HepG2 (cell line): Measurements from ENCODE around the gene PANX1. TPM values are rescaled to one million over a fixed set of nuclear protein-coding genes. Genes with fewer than 3 reads are reported as not detected.

Experiments
- ATAC-seq: fragments of 200-7000 bp; cut with Tn5 transposase; 3 replicates; pipeline ENCODE4 v1.9.1; 2020; ENCODE audit warnings: mild to moderate bottlenecking, moderate library complexity
- BruUV-seq: library from RNA; stranded (reverse); fragments of 400-500 nt; replicated peaks from 2 replicates; lab custom pipeline; 2021; lab: Mats Ljungman, UMichigan
- CTCF ChIA-PET: fragments of 300-600 bp; formaldehyde crosslinking; extraction: SDS; loops from one replicate; lab custom pipeline; 2021; ENCODE audit warnings: low total read pairs, inconsistent platforms, low intra/inter-chr PET ratio; lab: Yijun Ruan, JAX
- POLR2A ChIA-PET: fragments of 350-600 bp; sonication (Branson Sonifier 250); formaldehyde crosslinking; loops from one replicate; lab custom pipeline; 2020; ENCODE audit warnings: antibody characterized with exemption, inconsistent platforms; lab: Yijun Ruan, JAX
- DNase-seq: peaks from one replicate; pipeline ENCODE4 v3.0.0-alpha.2; 2015; ENCODE audit warnings: low spot score
- FAIRE-seq: peaks from 3 replicates; lab custom pipeline; 2011; peaks lifted over from hg19 to GRCh38; lab: Jason Lieb, UNC
- H2AFZ ChIP-seq: one replicate; pipeline ENCODE4 v1.6.1; 2011; ENCODE audit warnings: low read length, inconsistent platforms
- H3K27ac ChIP-seq: fragments of 300-600 bp; 3 replicates; pipeline ENCODE4 v1.8.0; 2011; ENCODE audit warnings: mixed run types, mild to moderate bottlenecking, mixed read lengths, low read length, inconsistent platforms; ENCODE audit not compliant: insufficient read depth; ENCODE audit errors: extremely low read length
- H3K27me3 ChIP-seq, 2 experiments: fragments of 200-600 bp in 1 of 2; 2 replicates in 1 of 2; 3 replicates in 1 of 2; pipeline versions ENCODE4 v1.6.0 to v1.8.0; 2011; ENCODE audit warnings: low read length in 2 of 2, mild to moderate bottlenecking in 2 of 2, moderate library complexity in 2 of 2, inconsistent platforms in 1 of 2; ENCODE audit not compliant: insufficient read depth in 2 of 2, control insufficient read depth in 1 of 2
- H3K36me3 ChIP-seq, 2 experiments: fragments of 200-600 bp in 1 of 2; replicated peaks in 1 of 2; 2 replicates in 1 of 2; 3 replicates in 1 of 2; pipeline versions ENCODE4 v1.5.1 to v1.8.0; 2011; ENCODE audit warnings: low read length in 2 of 2, inconsistent platforms in 1 of 2; ENCODE audit not compliant: insufficient read depth in 2 of 2, control insufficient read depth in 1 of 2
- H3K4me1 ChIP-seq: 2 replicates; pipeline ENCODE4 v1.5.1; 2012; ENCODE audit warnings: low read length, inconsistent platforms; ENCODE audit not compliant: insufficient read depth
- H3K4me2 ChIP-seq: 2 replicates; pipeline ENCODE4 v1.6.0; 2011; ENCODE audit warnings: low read depth, low read length, inconsistent platforms
- H3K4me3 ChIP-seq, 3 experiments: fragments of 200-600 bp in 1 of 3; sonication (generic), shearing (Covaris generic) in 1 of 3; replicated peaks in 1 of 3; 2 replicates each; pipeline ENCODE4 v1.5.1; 2011 to 2016; ENCODE audit warnings: low read length in 3 of 3, inconsistent platforms in 2 of 3, low read depth in 2 of 3, mild to moderate bottlenecking in 2 of 3, control low read depth in 1 of 3, mixed read lengths in 1 of 3; ENCODE audit not compliant: insufficient read depth in 1 of 3
- H3K79me2 ChIP-seq: one replicate; pipeline ENCODE4 v1.6.1; 2011; ENCODE audit warnings: low read length, inconsistent platforms; ENCODE audit not compliant: insufficient read depth
- H3K9ac ChIP-seq: 2 replicates; pipeline ENCODE4 v1.6.0; 2011; ENCODE audit warnings: mild to moderate bottlenecking, low read depth, low read length, inconsistent platforms; ENCODE audit not compliant: insufficient read depth
- H3K9me3 ChIP-seq: 2 replicates; pipeline ENCODE4 v1.5.1; 2012; ENCODE audit warnings: mild to moderate bottlenecking, low read length
- H4K20me1 ChIP-seq: 2 replicates; pipeline ENCODE4 v1.6.0; 2011; ENCODE audit warnings: inconsistent platforms, mild to moderate bottlenecking, low read length, moderate library complexity; ENCODE audit not compliant: insufficient read depth
- CEBPB ChIP-seq: IDR thresholded peaks from 2 replicates; pipeline ENCODE4 v1.6.1; 2011; ENCODE audit warnings: low read depth, low read length, improper control_type of control experiment, borderline replicate concordance
- EHMT2 ChIP-seq: fragments of 200-600 bp; sonication (generic); IDR thresholded peaks from 2 replicates; pipeline ENCODE4 v1.7.0; 2017; ENCODE audit warnings: antibody characterized with exemption, low read depth, low read length, borderline replicate concordance
- WGBS: methylation state at CpG from one replicate; pipeline ENCODE4 v1.1.6; 2017; ENCODE audit warnings: low lambda C conversion rate; 5-methylcytosine and 5-hydroxymethylcytosine counted together
- in situ Hi-C: cut with HindIII; loops from 2 replicates; pipeline ENCODE4 v1.10.0; 2017; ENCODE audit warnings: low pct_unique_long_range_greater_than_20kb; ENCODE audit not compliant: extremely low pct_ligation_motif_present
- intact Hi-C: fragments of 100-400 bp; cut with micrococcal nuclease; formaldehyde crosslinking; loops from one replicate; pipeline ENCODE4 v1.10.0; 2022; ENCODE audit not compliant: unreplicated experiment
- polyA plus RNA-seq, 8 experiments: library from polyadenylated mRNA; depleted of rRNA in 3 of 8; stranded (reverse) in 7 of 8; unstranded in 1 of 8; fragments of >200 nt; fragmentation: Illumina TruSeq in 4 of 8; extraction: Trizol in 4 of 8; gene quantifications; 2 replicates each; pipeline versions ENCODE4 v1.2.1 to v1.2.3, GENCODE V29; 2011 to 2016; ENCODE audit warnings: low read depth in 4 of 8, missing spikeins in 1 of 8, mixed read lengths in 1 of 8; ENCODE audit not compliant: insufficient read depth in 1 of 8
- total RNA-seq, 5 experiments: library from RNA; depleted of rRNA; stranded (reverse); fragments of >200 nt; fragmentation: Illumina TruSeq; extraction: Trizol; gene quantifications; 2 replicates each; pipeline ENCODE4 v1.2.3, GENCODE V29; 2016; ENCODE audit warnings: low read depth in 1 of 5
- TF ChIP-seq, protein P1 (sequence below): sonication (generic); formaldehyde crosslinking; IDR thresholded peaks from 2 replicates; pipeline ENCODE4 v1.5.1; 2020; ENCODE audit warnings: missing genetic modification reagents, mild to moderate bottlenecking, borderline replicate concordance

The PANX1 gene
- total and polyA plus RNA-seq, 2 of the 13 experiments (the other 11 are each of a cell fraction or from before 2014, with no cell fraction given): 8.3 to 24.8 TPM

GRCh38 chr11:94169516-94169915, 40.9 kb downstream of the PANX1 start:
- no peaks in the 10 kb centered on the region for H3K27me3 ChIP-seq
- peaks cover 0 to 2% of the 10 kb centered on the region in 2 experiments; a peak in 1 of 5 replicates for H3K36me3 ChIP-seq
- H3K79me2 ChIP-seq: peaks cover 23% of the 10 kb centered on the region
- BruUV-seq: no TSS peak
- peaks cover 4% of the 10 kb centered on the region for H4K20me1 ChIP-seq
- CTCF ChIA-PET: no interaction called here
- H3K9ac ChIP-seq: no peak overlapping the region
- H3K4me3 ChIP-seq: no peak overlapping the region
- no peak overlapping the region for H3K4me2 ChIP-seq
- H3K27ac ChIP-seq: no peak overlapping the region
- 87% methylated on average over 4 of the region's 4 CpGs for WGBS
- POLR2A ChIA-PET: no interaction called here
- TF ChIP-seq, protein P1, sequence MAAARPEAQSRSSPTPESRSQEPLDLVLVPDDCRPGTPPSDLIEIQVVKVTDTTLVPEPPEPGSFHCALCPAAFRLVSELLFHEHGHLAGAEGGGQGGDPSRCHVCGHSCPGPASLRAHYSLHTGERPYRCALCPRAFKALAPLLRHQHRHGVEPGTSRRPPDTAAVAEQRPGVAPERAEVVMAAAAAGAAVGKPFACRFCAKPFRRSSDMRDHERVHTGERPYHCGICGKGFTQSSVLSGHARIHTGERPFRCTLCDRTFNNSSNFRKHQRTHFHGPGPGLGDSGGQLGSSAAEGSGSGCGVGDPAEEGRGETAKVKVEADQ (CRISPR knock-in tag): no peak
- TF ChIP-seq, all 625 proteins: peak for 0
- ATAC-seq (no peak), DNase-seq (no peak), FAIRE-seq (no peak)
- H2AFZ ChIP-seq: no peak overlapping the region
- intact Hi-C loops: no loop called here
- no peaks in the 10 kb centered on the region for H3K4me1 ChIP-seq
- in situ Hi-C loops: no loop called here
- H3K9me3 ChIP-seq: no peaks in the 10 kb centered on the region

- in situ Hi-C loops: loop anchor here (10.0 kb wide), 1 partner anchor 335 kb away; no protein-coding TSS in a partner anchor
- Histone ChIP-seq H3K4me1 (no peaks in the 10 kb centered on the region), H3K4me2 (no peak overlapping the region), H3K27ac (no peak overlapping the region), H3K36me3 (peaks cover 0 to 2% of the 10 kb centered on the region in 2 experiments; a peak in 1 of 5 replicates), H3K9me3 (no peaks in the 10 kb centered on the region), H4K20me1 (peaks cover 4% of the 10 kb centered on the region)
- TF ChIP-seq EHMT2 (no peak), CEBPB (peak; percentile 52)
- TF ChIP-seq, all 625 proteins: peak for 1
- Histone ChIP-seq H3K79me2 (peaks cover 18% of the 10 kb centered on the region), H3K4me3 (no peak overlapping the region), H3K9ac (no peak overlapping the region), H3K27me3 (no peaks in the 10 kb centered on the region), H2AFZ (no peak overlapping the region)
- ATAC-seq: no peak
- POLR2A ChIA-PET: no interaction called here
- CTCF ChIA-PET: no interaction called here
- no TSS peak for BruUV-seq
- FAIRE-seq: no peak
- WGBS: 97% methylated on average over 8 of the region's 8 CpGs
- intact Hi-C loops: loop anchor here (5.0 kb wide), 1 partner anchor 332 kb away; no protein-coding TSS in a partner anchor
- DNase-seq: no peak
These were observed 41.4 kb downstream of the PANX1 start for GRCh38 chr11:94169930-94170545.
